Measurements from ENCODE around the gene AQP11. TPM values are rescaled to one million over a fixed set of nuclear protein-coding genes. Genes with fewer than 3 reads are reported as not detected.
A peak's percentile ranks its signal among the peaks of the same experiment; 100 is the strongest.
"Not testable (repeated sequence)": the region's sequence is repeated elsewhere in the genome, so short reads cannot be mapped to it uniquely, and the experiment has no call there.

The AQP11 gene
- total RNA-seq, 6 experiments from 2014 or later: 1.2 to 1.8 (median 1.5) TPM

GRCh38 chr11:77611921-77612320 lies 22.2 kb downstream of the AQP11 start:
- Mint-ChIP-seq H3K9me3 (no peaks in the 10 kb centered on the region), H3K36me3 (ENCODE audit: low read depth) (peaks cover 23% of the 10 kb centered on the region), H3K4me1 (ENCODE audit: low read depth) (no peaks in the 10 kb centered on the region), H3K27ac (no peak overlapping the region), H3K4me3 (no peak overlapping the region), H3K27me3 (ENCODE audit: insufficient read depth) (no peaks in the 10 kb centered on the region; the same call in 1 of the 2 replicates)
- no peak for TF ChIP-seq CTCF (IDR thresholded peaks at IDR 0.05)
- no peak for DNase-seq

- peaks cover 17% of the 10 kb centered on the region for H3K4me1 Mint-ChIP-seq (ENCODE audit: low read depth)
- no peaks in the 10 kb centered on the region for H3K9me3 Mint-ChIP-seq
- peak overlapping the region; percentile 52 for H3K27ac Mint-ChIP-seq
- peaks cover 10% of the 10 kb centered on the region for H3K36me3 Mint-ChIP-seq (ENCODE audit: low read depth)
- no peak for TF ChIP-seq CTCF (IDR thresholded peaks at IDR 0.05)
- peak; percentile 59 for DNase-seq
- peak overlapping the region; percentile 27; the same call in 1 of the 2 replicates for H3K4me3 Mint-ChIP-seq
- H3K27me3 Mint-ChIP-seq (ENCODE audit: insufficient read depth): no peaks in the 10 kb centered on the region
Observed at GRCh38 chr11:77617892-77618291, 28.1 kb downstream of the AQP11 start.

- Mint-ChIP-seq H3K27ac (no peak overlapping the region), H3K27me3 (ENCODE audit: insufficient read depth) (no peaks in the 10 kb centered on the region), H3K4me1 (ENCODE audit: low read depth) (peaks cover 17% of the 10 kb centered on the region), H3K36me3 (ENCODE audit: low read depth) (peaks cover 13% of the 10 kb centered on the region), H3K9me3 (no peaks in the 10 kb centered on the region), H3K4me3 (no peak overlapping the region)
- peak; percentile 92 for TF ChIP-seq CTCF (IDR thresholded peaks at IDR 0.05)
- peak; percentile 32 for DNase-seq
Observed at GRCh38 chr11:77619576-77620198, 29.9 kb downstream of the AQP11 start.

- Mint-ChIP-seq H3K9me3 (no peaks in the 10 kb centered on the region), H3K27ac (no peak overlapping the region), H3K4me3 (no peak overlapping the region), H3K36me3 (ENCODE audit: low read depth) (peaks cover 17% of the 10 kb centered on the region), H3K27me3 (ENCODE audit: insufficient read depth) (no peaks in the 10 kb centered on the region), H3K4me1 (ENCODE audit: low read depth) (peaks cover 18% of the 10 kb centered on the region)
- TF ChIP-seq CTCF (IDR thresholded peaks at IDR 0.05): no peak
- no peak for DNase-seq
Observed at GRCh38 chr11:77630157-77630710, 40.5 kb downstream of the AQP11 start.

- not testable (repeated sequence) for H3K36me3 Mint-ChIP-seq (ENCODE audit: low read depth); H3K27me3 Mint-ChIP-seq (ENCODE audit: insufficient read depth); H3K4me3 Mint-ChIP-seq; DNase-seq; H3K9me3 Mint-ChIP-seq; H3K27ac Mint-ChIP-seq
- peaks cover 41% of the 10 kb centered on the region for H3K4me1 Mint-ChIP-seq (ENCODE audit: low read depth)
Observed at GRCh38 chr11:77633926-77634325, 44.2 kb downstream of the AQP11 start.

GRCh38 chr11:77636731-77637344 lies 47.1 kb downstream of the AQP11 start:
- Mint-ChIP-seq H3K27ac (peak overlapping the region; percentile 93), H3K4me1 (ENCODE audit: low read depth) (peaks cover 36% of the 10 kb centered on the region), H3K36me3 (ENCODE audit: low read depth) (peaks cover 7% of the 10 kb centered on the region; the same call in 1 of the 2 replicates), H3K4me3 (peak overlapping the region; percentile 96), H3K9me3 (no peaks in the 10 kb centered on the region), H3K27me3 (ENCODE audit: insufficient read depth) (no peaks in the 10 kb centered on the region)
- TF ChIP-seq CTCF (IDR thresholded peaks at IDR 0.05): no peak
- no peak for DNase-seq
